B cell (primary cell): Measurements from ENCODE around the gene SLC6A2. TPM values are rescaled to one million over a fixed set of nuclear protein-coding genes. Genes with fewer than 3 reads are reported as not detected.

Experiments used
- ATAC-seq: fragments of 200-7000 bp; cut with Tn5 transposase; one replicate; pipeline ENCODE4 v1.10.0; 2021; ENCODE audit warnings: low read depth, mild to moderate bottlenecking, moderate number of reproducible peaks, moderate library complexity
- CTCF ChIA-PET: fragments of 350-600 bp; sonication (Branson Sonifier 250); formaldehyde crosslinking; loops from one replicate; lab custom pipeline; 2021; ENCODE audit warnings: antibody characterized with exemption, inconsistent platforms; lab: Charles Lee
- POLR2A ChIA-PET: fragments of 350-600 bp; sonication (Branson Sonifier 250); formaldehyde crosslinking; loops from one replicate; lab custom pipeline; 2021; ENCODE audit warnings: antibody characterized with exemption; lab: Charles Lee
- DNase-seq: peaks from one replicate; pipeline ENCODE4 v3.0.0; 2013
- H2AFZ ChIP-seq: 2 replicates; pipeline ENCODE4 v1.6.1; 2012; ENCODE audit warnings: mild to moderate bottlenecking, low read depth, low read length; ENCODE audit not compliant: insufficient read depth, poor library complexity, severe bottlenecking
- H3K27ac ChIP-seq, 2 donors: 1 replicate in 1 of 2; 2 replicates in 1 of 2; pipeline ENCODE4 v1.5.1; 2012 to 2013; ENCODE audit warnings: low read length in 2 of 2, mild to moderate bottlenecking in 2 of 2, moderate library complexity in 1 of 2
- H3K27me3 ChIP-seq, 4 experiments: fragments of 200-600 bp in 1 of 4; sonication (generic) in 1 of 4; replicated peaks in 1 of 4; 1 replicate in 2 of 4; 2 replicates in 2 of 4; pipeline versions ENCODE4 v1.6.1 to v1.7.0; 2013 to 2016; ENCODE audit warnings: low read length in 3 of 4, mild to moderate bottlenecking in 2 of 4, mixed read lengths in 1 of 4, moderate library complexity in 1 of 4; ENCODE audit not compliant: insufficient read depth in 4 of 4, control insufficient read depth in 3 of 4; ENCODE audit errors: control extremely low read depth in 1 of 4
- H3K36me3 ChIP-seq, 2 experiments: replicated peaks in 1 of 2; 1 replicate in 1 of 2; 2 replicates in 1 of 2; pipeline versions ENCODE4 v1.6.1 to v1.7.1; 2013; ENCODE audit warnings: low read length in 1 of 2; ENCODE audit not compliant: insufficient read depth in 2 of 2, control insufficient read depth in 1 of 2; ENCODE audit errors: control extremely low read depth in 1 of 2, extremely low read depth in 1 of 2
- H3K4me1 ChIP-seq, 2 donors: fragments of 200-600 bp in 1 of 2; sonication (generic) in 1 of 2; 1 replicate in 1 of 2; 2 replicates in 1 of 2; pipeline versions ENCODE4 v1.5.1 to v1.6.1; 2013 to 2017; ENCODE audit warnings: low read length in 2 of 2; ENCODE audit not compliant: control insufficient read depth in 2 of 2, insufficient read depth in 2 of 2
- H3K4me2 ChIP-seq: replicated peaks from 2 replicates; pipeline ENCODE3; 2012; ENCODE audit warnings: mild to moderate bottlenecking, low read depth, low read length; ENCODE audit not compliant: poor library complexity, severe bottlenecking
- H3K4me3 ChIP-seq, 5 experiments: fragments of 200-600 bp in 1 of 5; sonication (generic) in 1 of 5; 1 replicate in 3 of 5; 2 replicates in 2 of 5; pipeline versions ENCODE4 v1.5.1 to v1.7.0; 2011 to 2016; ENCODE audit warnings: low read length in 4 of 5, mild to moderate bottlenecking in 4 of 5, low read depth in 2 of 5, control low read depth in 1 of 5, moderate library complexity in 1 of 5; ENCODE audit not compliant: insufficient read depth in 1 of 5; ENCODE audit errors: control extremely low read depth in 1 of 5, extremely low read depth in 1 of 5
- H3K79me2 ChIP-seq: fragments of 200-600 bp; sonication (generic); one replicate; pipeline ENCODE4 v1.6.0; 2016; ENCODE audit warnings: low read length; ENCODE audit not compliant: control insufficient read depth, insufficient read depth
- H3K9ac ChIP-seq: fragments of 200-600 bp; sonication (generic); 2 replicates; pipeline ENCODE4 v1.6.1; 2017; ENCODE audit warnings: mild to moderate bottlenecking, low read length, moderate library complexity
- H3K9me3 ChIP-seq, 3 donors: one replicate each; pipeline versions ENCODE4 v1.6.1 to v1.7.1; 2013; ENCODE audit warnings: low read length in 2 of 3; ENCODE audit not compliant: control insufficient read depth in 2 of 3, insufficient read depth in 1 of 3; ENCODE audit errors: control extremely low read depth in 1 of 3
- H4K20me1 ChIP-seq: 2 replicates; pipeline ENCODE4 v1.6.0; 2012; ENCODE audit warnings: mild to moderate bottlenecking, low read length; ENCODE audit not compliant: insufficient read depth, control insufficient read depth, poor library complexity, severe bottlenecking
- H3K27ac Mint-ChIP-seq: one replicate; pipeline ENCODE4 v1.8.0; 2021; ENCODE audit warnings: mixed read lengths
- H3K27me3 Mint-ChIP-seq: one replicate; pipeline ENCODE4 v1.8.0; 2021; ENCODE audit warnings: mixed read lengths
- H3K4me1 Mint-ChIP-seq: one replicate; pipeline ENCODE4 v1.8.0; 2021; ENCODE audit warnings: mixed read lengths
- H3K4me3 Mint-ChIP-seq: one replicate; pipeline ENCODE4 v1.8.0; 2021; ENCODE audit warnings: mixed read lengths
- H3K9me3 Mint-ChIP-seq: one replicate; pipeline ENCODE4 v1.8.0; 2022; ENCODE audit warnings: mixed read lengths; ENCODE audit not compliant: insufficient read depth
- CTCF ChIP-seq: fragments of 200-600 bp; IDR thresholded peaks from one replicate; pipeline ENCODE4 v1.8.0; 2022; ENCODE audit warnings: antibody characterized with exemption, mild to moderate bottlenecking
- EZH2 ChIP-seq: IDR thresholded peaks from 2 replicates; pipeline ENCODE4 v1.6.1; 2012; ENCODE audit warnings: borderline replicate concordance, low read depth, mild to moderate bottlenecking, moderate library complexity, low read length; ENCODE audit not compliant: insufficient read depth, poor library complexity, severe bottlenecking
- WGBS: methylation state at CpG from one replicate; pipeline ENCODE4 v1.1.5; 2013; ENCODE audit warnings: missing lambda C conversion rate; ENCODE audit not compliant: insufficient coverage; 5-methylcytosine and 5-hydroxymethylcytosine counted together
- intact Hi-C: fragments of 100-400 bp; cut with micrococcal nuclease; formaldehyde crosslinking; loops from one replicate; pipeline ENCODE4 v1.10.0; 2022
- polyA plus RNA-seq: library from polyadenylated mRNA; depleted of rRNA; stranded (reverse); fragments of >200 nt; gene quantifications from 2 replicates; pipeline ENCODE4 v1.2.3, GENCODE V29; 2012
- total RNA-seq, 2 donors: library from RNA; stranded (reverse); fragments of 120-200 nt in 1 of 2; gene quantifications; 1 replicate in 1 of 2; 2 replicates in 1 of 2; pipeline versions ENCODE4 v1.2.3 to v1.2.4, GENCODE V29; 2013 to 2022

The SLC6A2 gene
- total and polyA plus RNA-seq, 2 donors (not counting 1 experiment from before 2014, with no cell fraction given) = not detected

GRCh38 chr16:55647343-55647742, 8.4 kb upstream of the SLC6A2 start:
- ATAC-seq (no peak), DNase-seq (no peak)
- H3K27ac ChIP-seq = no peak overlapping the region
- H3K79me2 ChIP-seq = no peaks in the 10 kb centered on the region
- no peak overlapping the region for H3K4me2 ChIP-seq
- H3K4me1 ChIP-seq = no peaks in the 10 kb centered on the region
- ChIA-PET CTCF (no interaction called here), POLR2A (no interaction called here)
- no peaks in the 10 kb centered on the region for H3K9me3 Mint-ChIP-seq
- WGBS = 84% methylated on average over 4 of the region's 4 CpGs
- no peak overlapping the region for H2AFZ ChIP-seq
- no peak for TF ChIP-seq CTCF
- TF ChIP-seq EZH2 = no peak
- H3K4me3 Mint-ChIP-seq = no peak overlapping the region
- H3K27me3 ChIP-seq = no peaks in the 10 kb centered on the region
- H3K27me3 Mint-ChIP-seq = peaks cover 14% of the 10 kb centered on the region
- no peak overlapping the region for H3K9ac ChIP-seq
- no peaks in the 10 kb centered on the region for H3K4me1 Mint-ChIP-seq
- H3K4me3 ChIP-seq = no peak overlapping the region
- no peaks in the 10 kb centered on the region for H3K36me3 ChIP-seq
- H4K20me1 ChIP-seq = no peaks in the 10 kb centered on the region
- H3K9me3 ChIP-seq = peaks cover 0 to 2% (median 0%) of the 10 kb centered on the region in 3 donors
- intact Hi-C loops = no loop called here
- no peak overlapping the region for H3K27ac Mint-ChIP-seq

GRCh38 chr16:55647798-55648197, 8.0 kb upstream of the SLC6A2 start:
- Histone ChIP-seq H3K36me3 (no peaks in the 10 kb centered on the region), H3K9me3 (peaks cover 0 to 6% (median 0%) of the 10 kb centered on the region in 3 donors), H3K4me2 (no peak overlapping the region), H4K20me1 (no peaks in the 10 kb centered on the region), H3K9ac (no peak overlapping the region), H3K27ac (no peak overlapping the region), H3K27me3 (no peaks in the 10 kb centered on the region), H3K79me2 (no peaks in the 10 kb centered on the region), H3K4me3 (no peak overlapping the region), H2AFZ (no peak overlapping the region), H3K4me1 (no peaks in the 10 kb centered on the region)
- Mint-ChIP-seq H3K4me3 (no peak overlapping the region), H3K27ac (no peak overlapping the region), H3K27me3 (peaks cover 14% of the 10 kb centered on the region), H3K9me3 (no peaks in the 10 kb centered on the region), H3K4me1 (no peaks in the 10 kb centered on the region)
- TF ChIP-seq CTCF (no peak), EZH2 (no peak)
- DNase-seq (no peak), ATAC-seq (no peak)
- ChIA-PET POLR2A (no interaction called here), CTCF (no interaction called here)
- intact Hi-C loops = no loop called here
